Right lobe of liver (tissue), 4 donors: ENCODE data around the gene PEAR1.

ENCODE experiments used
- CTCF ChIP-seq, 4 donors: fragments of 200-600 bp in 3 of 4; fragments of 450-650 bp in 1 of 4; IDR thresholded peaks; one replicate each; pipeline versions ENCODE4 v1.5.1 to v1.8.0; 2016 to 2022; ENCODE audit warnings: antibody characterized with exemption in 4 of 4, mild to moderate bottlenecking in 2 of 4
- POLR2A ChIP-seq: fragments of 450-650 bp; IDR thresholded peaks from one replicate; pipeline ENCODE4 v1.6.1; 2017; ENCODE audit warnings: antibody characterized with exemption, mild to moderate bottlenecking
- donor health status: DM: no; HTN: no; CAD: no.
- donor health status: DM: no; HTN: no; CAD: no.
- donor health status: DM: no; HTN: yes; CAD: no.

- TF ChIP-seq CTCF (IDR thresholded peaks at IDR 0.05) (no peak), POLR2A (no peak)
These were observed 8.7 kb downstream of the PEAR1 start for GRCh38 chr1:156901966-156902915.
